Mammary epithelial cell (primary cell): ENCODE data around the gene PLEKHG4B.

Source experiments
- CTCF ChIP-seq, 2 donors: IDR thresholded peaks in 1 of 2; conservative IDR thresholded peaks in 1 of 2; 2 replicates each; pipeline ENCODE4 v1.5.1; 2011 to 2012; ENCODE audit warnings: inconsistent platforms in 2 of 2, low read length in 2 of 2, mild to moderate bottlenecking in 2 of 2, control low read depth in 1 of 2, low read depth in 1 of 2; ENCODE audit not compliant: insufficient read depth in 1 of 2; ENCODE audit errors: extremely low read depth in 1 of 2
- EZH2 ChIP-seq: IDR thresholded peaks from 2 replicates; pipeline ENCODE4 v1.6.1; 2012; ENCODE audit warnings: low read length, inconsistent platforms, borderline replicate concordance

- TF ChIP-seq CTCF (conservative IDR thresholded peaks at IDR 0.05 in 1 of 2, IDR thresholded peaks at IDR 0.05 in 1 of 2; ENCODE audit: extremely low read depth in 1 of 2, insufficient read depth in 1 of 2, low read depth in 1 of 2, low read length in 2 of 2) (no peak), EZH2 (no peak)
Measured at GRCh38 chr5:139579-140442, 47.8 kb downstream of the PLEKHG4B start.
